NCI-H1092 (cell line): ENCODE measurements around the gene ALG12.
"Not testable (repeated sequence)": the region's sequence is repeated elsewhere in the genome, so short reads cannot be mapped to it uniquely, and the experiment has no call there.

Source experiments
- DNase-seq: peaks from one replicate; lab custom pipeline; 2025; lab: John Stamatoyannopoulos, UW

The ALG12 gene

GRCh38 chr22:49945042-49945794, 27.0 kb upstream of the ALG12 start:
- DNase-seq = not testable (repeated sequence)

- no peak for DNase-seq
Measured at GRCh38 chr22:49944399-49944891, 26.2 kb upstream of the ALG12 start.

GRCh38 chr22:49943771-49944398, 25.6 kb upstream of the ALG12 start:
- DNase-seq = no peak

- DNase-seq = no peak
Measured at GRCh38 chr22:49943405-49943765, 25.1 kb upstream of the ALG12 start.

GRCh38 chr22:49942565-49943404, 24.5 kb upstream of the ALG12 start:
- no peak for DNase-seq

- DNase-seq = no peak
Measured at GRCh38 chr22:49941507-49942316, 23.5 kb upstream of the ALG12 start.

- DNase-seq = no peak
Measured at GRCh38 chr22:49938565-49939136, 20.4 kb upstream of the ALG12 start.

GRCh38 chr22:49937758-49938564, 19.7 kb upstream of the ALG12 start:
- no peak for DNase-seq

GRCh38 chr22:49936973-49937757, 18.9 kb upstream of the ALG12 start:
- DNase-seq = no peak

GRCh38 chr22:49936018-49936972, 18.1 kb upstream of the ALG12 start:
- DNase-seq = no peak

- DNase-seq = no peak
Measured at GRCh38 chr22:49935561-49935960, 17.3 kb upstream of the ALG12 start.

- DNase-seq = no peak
Measured at GRCh38 chr22:49934891-49935557, 16.8 kb upstream of the ALG12 start.

- DNase-seq = no peak
Measured at GRCh38 chr22:49934160-49934890, 16.1 kb upstream of the ALG12 start.

- DNase-seq = no peak
Measured at GRCh38 chr22:49933236-49934159, 15.3 kb upstream of the ALG12 start.

GRCh38 chr22:49930596-49931412, 12.6 kb upstream of the ALG12 start:
- no peak for DNase-seq
